ENCODE results near the gene RAC3.

The RAC3 gene

GRCh38 chr17:82076018-82076784 lies 44.7 kb downstream of the RAC3 start:
- Histone ChIP-seq H3K27me3 (ENCODE audit: control insufficient read depth in 3 of 3, insufficient read depth in 3 of 3, low read depth in 1 of 3, low read length in 3 of 3) (no peaks in the 10 kb centered on the region), H3K9ac (ENCODE audit: low read depth, low read length, poor library complexity) (no peak overlapping the region), H2BK120ac (ENCODE audit: low read depth, low read length) (no peak overlapping the region), H4K91ac (ENCODE audit: low read depth, low read length, poor library complexity) (no peak overlapping the region), H3K4ac (ENCODE audit: low read length) (no peak overlapping the region), H2BK15ac (ENCODE audit: low read length) (no peak overlapping the region), H4K8ac (ENCODE audit: low read depth, low read length) (no peak overlapping the region), H3K18ac (ENCODE audit: low read length) (no peak overlapping the region), H3K4me3 (ENCODE audit: low read length in 2 of 2) (no peak overlapping the region), H2BK5ac (ENCODE audit: low read length) (no peak overlapping the region), H3K36me3 (replicated peaks in 1 of 2; ENCODE audit: control insufficient read depth in 2 of 2, insufficient read depth in 2 of 2, low read length in 2 of 2) (peaks cover 26 to 36% of the 10 kb centered on the region in 2 donors), H2AK5ac (ENCODE audit: low read depth, low read length) (no peak overlapping the region), H3K14ac (ENCODE audit: low read length) (no peak overlapping the region), H3K23ac (ENCODE audit: low read depth, low read length, poor library complexity) (no peak overlapping the region), H3K27ac (replicated peaks; ENCODE audit: low read length) (peak overlapping the region; percentile 22), H3K4me2 (ENCODE audit: insufficient read depth, low read length, poor library complexity, severe bottlenecking) (no peak overlapping the region), H3K4me1 (ENCODE audit: control insufficient read depth in 2 of 2, insufficient read depth in 1 of 2, low read depth in 1 of 2, low read length in 2 of 2) (peaks cover 0 to 3% of the 10 kb centered on the region in 2 donors), H2BK12ac (ENCODE audit: low read length) (no peak overlapping the region), H3K79me1 (ENCODE audit: low read depth, low read length) (peaks cover 12% of the 10 kb centered on the region), H2AFZ (ENCODE audit: low read length) (no peak overlapping the region), H3K9me3 (replicated peaks in 1 of 2; ENCODE audit: control insufficient read depth in 2 of 2, insufficient read depth in 1 of 2, low read depth in 1 of 2, low read length in 2 of 2) (peaks cover 0 to 1% of the 10 kb centered on the region in 2 donors)
- DNase-seq (ENCODE audit: low spot score) = no peak
- WGBS, 2 donors (ENCODE audit: extremely low coverage in 2 of 2, insufficient read length in 2 of 2, insufficient replicate concordance in 1 of 2) = no CpG with 5 or more reads among the region's 25 CpGs

GRCh38 chr17:82076785-82077591 lies 45.5 kb downstream of the RAC3 start:
- Histone ChIP-seq H3K4me3 (ENCODE audit: low read length in 2 of 2) (no peak overlapping the region), H3K27me3 (ENCODE audit: control insufficient read depth in 3 of 3, insufficient read depth in 3 of 3, low read depth in 1 of 3, low read length in 3 of 3) (no peaks in the 10 kb centered on the region), H2AK5ac (ENCODE audit: low read depth, low read length) (peak overlapping the region; percentile 46), H3K9me3 (replicated peaks in 1 of 2; ENCODE audit: control insufficient read depth in 2 of 2, insufficient read depth in 1 of 2, low read depth in 1 of 2, low read length in 2 of 2) (peaks cover 0 to 1% of the 10 kb centered on the region in 2 donors), H3K36me3 (replicated peaks in 1 of 2; ENCODE audit: control insufficient read depth in 2 of 2, insufficient read depth in 2 of 2, low read length in 2 of 2) (peaks cover 32 to 43% of the 10 kb centered on the region in 2 donors), H3K79me1 (ENCODE audit: low read depth, low read length) (peaks cover 12% of the 10 kb centered on the region), H3K9ac (ENCODE audit: low read depth, low read length, poor library complexity) (no peak overlapping the region), H2BK5ac (ENCODE audit: low read length) (no peak overlapping the region), H3K23ac (ENCODE audit: low read depth, low read length, poor library complexity) (no peak overlapping the region), H4K91ac (ENCODE audit: low read depth, low read length, poor library complexity) (no peak overlapping the region), H3K4me1 (ENCODE audit: control insufficient read depth in 2 of 2, insufficient read depth in 1 of 2, low read depth in 1 of 2, low read length in 2 of 2) (peaks cover 0 to 3% of the 10 kb centered on the region in 2 donors), H3K14ac (ENCODE audit: low read length) (no peak overlapping the region), H2AFZ (ENCODE audit: low read length) (no peak overlapping the region), H2BK15ac (ENCODE audit: low read length) (no peak overlapping the region), H3K18ac (ENCODE audit: low read length) (peak overlapping the region; percentile 48), H2BK120ac (ENCODE audit: low read depth, low read length) (no peak overlapping the region), H4K8ac (ENCODE audit: low read depth, low read length) (no peak overlapping the region), H2BK12ac (ENCODE audit: low read length) (no peak overlapping the region), H3K4ac (ENCODE audit: low read length) (no peak overlapping the region), H3K4me2 (ENCODE audit: insufficient read depth, low read length, poor library complexity, severe bottlenecking) (no peak overlapping the region), H3K27ac (replicated peaks; ENCODE audit: low read length) (peak overlapping the region; percentile 29)
- DNase-seq (ENCODE audit: low spot score) = no peak
- WGBS, 2 donors (ENCODE audit: extremely low coverage in 2 of 2, insufficient read length in 2 of 2, insufficient replicate concordance in 1 of 2) = no CpG with 5 or more reads among the region's 21 CpGs

- peak overlapping the region; percentile 80 for H3K23ac ChIP-seq (ENCODE audit: low read depth, low read length, poor library complexity)
- H3K27ac ChIP-seq (replicated peaks; ENCODE audit: low read length) = no peak overlapping the region
- peak overlapping the region; percentile 48 for H3K18ac ChIP-seq (ENCODE audit: low read length)
- WGBS, 2 donors (ENCODE audit: extremely low coverage in 2 of 2, insufficient read length in 2 of 2, insufficient replicate concordance in 1 of 2) = no CpG with 5 or more reads among the region's 28 CpGs
- no peak overlapping the region for H3K14ac ChIP-seq (ENCODE audit: low read length)
- no peak overlapping the region for H2BK5ac ChIP-seq (ENCODE audit: low read length)
- H3K9ac ChIP-seq (ENCODE audit: low read depth, low read length, poor library complexity) = no peak overlapping the region
- H2AFZ ChIP-seq (ENCODE audit: low read length) = no peak overlapping the region
- DNase-seq (ENCODE audit: low spot score) = no peak
- H2BK15ac ChIP-seq (ENCODE audit: low read length) = no peak overlapping the region
- H3K27me3 ChIP-seq (ENCODE audit: control insufficient read depth in 3 of 3, insufficient read depth in 3 of 3, low read depth in 1 of 3, low read length in 3 of 3) = no peaks in the 10 kb centered on the region
- H3K4ac ChIP-seq (ENCODE audit: low read length) = no peak overlapping the region
- no peak overlapping the region for H4K8ac ChIP-seq (ENCODE audit: low read depth, low read length)
- H3K4me1 ChIP-seq (ENCODE audit: control insufficient read depth in 2 of 2, insufficient read depth in 1 of 2, low read depth in 1 of 2, low read length in 2 of 2) = peaks cover 0 to 3% of the 10 kb centered on the region in 2 donors
- no peak overlapping the region for H2AK5ac ChIP-seq (ENCODE audit: low read depth, low read length)
- peaks cover 40 to 51% of the 10 kb centered on the region in 2 donors for H3K36me3 ChIP-seq (replicated peaks in 1 of 2; ENCODE audit: control insufficient read depth in 2 of 2, insufficient read depth in 2 of 2, low read length in 2 of 2)
- no peak overlapping the region for H3K4me2 ChIP-seq (ENCODE audit: insufficient read depth, low read length, poor library complexity, severe bottlenecking)
- H3K79me1 ChIP-seq (ENCODE audit: low read depth, low read length) = peaks cover 15% of the 10 kb centered on the region
- H2BK120ac ChIP-seq (ENCODE audit: low read depth, low read length) = no peak overlapping the region
- no peak overlapping the region for H4K91ac ChIP-seq (ENCODE audit: low read depth, low read length, poor library complexity)
- H3K9me3 ChIP-seq (replicated peaks in 1 of 2; ENCODE audit: control insufficient read depth in 2 of 2, insufficient read depth in 1 of 2, low read depth in 1 of 2, low read length in 2 of 2) = peaks cover 0 to 1% of the 10 kb centered on the region in 2 donors
- peak overlapping the region in 1 of 2 donors; percentile 3 for H3K4me3 ChIP-seq (ENCODE audit: low read length in 2 of 2)
- no peak overlapping the region for H2BK12ac ChIP-seq (ENCODE audit: low read length)
Measured at GRCh38 chr17:82077617-82078358, 46.3 kb downstream of the RAC3 start.
